Kasumi-1 (cell line): ENCODE results near the gene NUMB.
"Not testable (repeated sequence)": the region's sequence is repeated elsewhere in the genome, so short reads cannot be mapped to it uniquely, and the experiment has no call there.

Source experiments
- DNase-seq, 2 experiments: peaks; one replicate each; lab custom pipeline; 2025; lab: John Stamatoyannopoulos, UW

The NUMB gene

GRCh38 chr14:73359445-73359844 lies 98.9 kb downstream of the NUMB start:
- no peak for DNase-seq

GRCh38 chr14:73358187-73358586 lies 100.2 kb downstream of the NUMB start:
- DNase-seq = no peak

- DNase-seq = not testable (repeated sequence)
Observed at GRCh38 chr14:73349091-73349490, 109.3 kb downstream of the NUMB start.

- no peak for DNase-seq
Observed at GRCh38 chr14:73344319-73344718, 114.0 kb downstream of the NUMB start.

- DNase-seq = no peak
Observed at GRCh38 chr14:73342670-73343069, 115.7 kb downstream of the NUMB start.

GRCh38 chr14:73339846-73340595 lies 118.3 kb downstream of the NUMB start:
- no peak for DNase-seq

GRCh38 chr14:73339206-73339605 lies 119.1 kb downstream of the NUMB start:
- no peak for DNase-seq

- no peak for DNase-seq
Observed at GRCh38 chr14:73338551-73338950, 119.8 kb downstream of the NUMB start.

GRCh38 chr14:73333031-73333430 lies 125.3 kb downstream of the NUMB start:
- DNase-seq = no peak

- no peak for DNase-seq
Observed at GRCh38 chr14:73325630-73326299, 132.6 kb downstream of the NUMB start.

- no peak for DNase-seq
Observed at GRCh38 chr14:73325063-73325462, 133.3 kb downstream of the NUMB start.

- DNase-seq = no peak
Observed at GRCh38 chr14:73324533-73324932, 133.8 kb downstream of the NUMB start.

GRCh38 chr14:73323896-73324399 lies 134.4 kb downstream of the NUMB start:
- no peak for DNase-seq

- DNase-seq = no peak
Observed at GRCh38 chr14:73313151-73313550, 145.2 kb downstream of the NUMB start.

GRCh38 chr14:73312687-73313086 lies 145.7 kb downstream of the NUMB start:
- no peak for DNase-seq

GRCh38 chr14:73311708-73312030 lies 146.7 kb downstream of the NUMB start:
- peak; percentile 65 to 74 for DNase-seq

GRCh38 chr14:73309207-73309606 lies 149.1 kb downstream of the NUMB start:
- DNase-seq = not testable (repeated sequence)

GRCh38 chr14:73307261-73307660 lies 151.1 kb downstream of the NUMB start:
- DNase-seq = no peak

GRCh38 chr14:73305499-73305898 lies 152.8 kb downstream of the NUMB start:
- DNase-seq = no peak

GRCh38 chr14:73295198-73295796 lies 163.0 kb downstream of the NUMB start:
- DNase-seq = peak; percentile 34 to 70

GRCh38 chr14:73293782-73294781 lies 164.3 kb downstream of the NUMB start:
- DNase-seq = no peak

- no peak for DNase-seq
Observed at GRCh38 chr14:73290279-73290678, 168.1 kb downstream of the NUMB start.
